ENCODE results near the gene RALGPS1.

DNA sequence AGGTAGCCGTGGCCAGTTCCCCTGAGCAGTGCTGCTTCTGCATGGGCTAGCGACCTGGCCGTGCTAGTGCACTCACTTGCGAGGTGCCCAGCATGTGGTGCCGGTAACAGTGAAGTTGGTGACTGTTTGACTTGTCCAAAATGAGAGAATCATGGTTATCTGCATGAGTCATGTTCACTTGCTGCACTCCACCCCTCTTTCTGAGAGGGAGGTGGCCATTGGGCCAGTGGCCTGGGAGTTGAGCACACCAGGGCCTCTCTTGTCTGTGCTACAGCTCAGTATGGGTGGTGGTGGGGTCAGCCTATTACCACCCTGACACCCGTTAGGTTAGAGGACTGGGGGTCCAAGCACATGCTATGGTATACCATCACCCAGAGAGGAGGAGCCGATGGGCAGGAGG is 294.6 kb downstream of the RALGPS1 start:
- no peak for TF ChIP-seq SRF (IDR thresholded peaks at IDR 0.05; ENCODE audit: low read depth, low read length)
- TF ChIP-seq YY1 (IDR thresholded peaks at IDR 0.05; ENCODE audit: low read depth, low read length), result no peak
- TF ChIP-seq, protein P1, sequence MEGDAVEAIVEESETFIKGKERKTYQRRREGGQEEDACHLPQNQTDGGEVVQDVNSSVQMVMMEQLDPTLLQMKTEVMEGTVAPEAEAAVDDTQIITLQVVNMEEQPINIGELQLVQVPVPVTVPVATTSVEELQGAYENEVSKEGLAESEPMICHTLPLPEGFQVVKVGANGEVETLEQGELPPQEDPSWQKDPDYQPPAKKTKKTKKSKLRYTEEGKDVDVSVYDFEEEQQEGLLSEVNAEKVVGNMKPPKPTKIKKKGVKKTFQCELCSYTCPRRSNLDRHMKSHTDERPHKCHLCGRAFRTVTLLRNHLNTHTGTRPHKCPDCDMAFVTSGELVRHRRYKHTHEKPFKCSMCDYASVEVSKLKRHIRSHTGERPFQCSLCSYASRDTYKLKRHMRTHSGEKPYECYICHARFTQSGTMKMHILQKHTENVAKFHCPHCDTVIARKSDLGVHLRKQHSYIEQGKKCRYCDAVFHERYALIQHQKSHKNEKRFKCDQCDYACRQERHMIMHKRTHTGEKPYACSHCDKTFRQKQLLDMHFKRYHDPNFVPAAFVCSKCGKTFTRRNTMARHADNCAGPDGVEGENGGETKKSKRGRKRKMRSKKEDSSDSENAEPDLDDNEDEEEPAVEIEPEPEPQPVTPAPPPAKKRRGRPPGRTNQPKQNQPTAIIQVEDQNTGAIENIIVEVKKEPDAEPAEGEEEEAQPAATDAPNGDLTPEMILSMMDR (IDR thresholded peaks at IDR 0.05; ENCODE audit: control extremely low read depth in 1 of 3, insufficient read depth in 1 of 3, low read depth in 1 of 3, low read length in 3 of 3), result no peak
- no peak for TF ChIP-seq CHD2 (IDR thresholded peaks at IDR 0.05; ENCODE audit: low read length)
- TF ChIP-seq POLR2A (IDR thresholded peaks at IDR 0.05; ENCODE audit: control extremely low read depth in 1 of 2, low read depth in 2 of 2, low read length in 2 of 2), result no peak
- TF ChIP-seq EP300 (IDR thresholded peaks at IDR 0.05; ENCODE audit: borderline replicate concordance in 1 of 2, low read depth in 2 of 2, low read length in 2 of 2), result no peak
- no peak for TF ChIP-seq BRCA1 (IDR thresholded peaks at IDR 0.05; ENCODE audit: low read depth, low read length)

Data from H1 (cell line).